ENCODE results near the gene RUNX1.

DNA sequence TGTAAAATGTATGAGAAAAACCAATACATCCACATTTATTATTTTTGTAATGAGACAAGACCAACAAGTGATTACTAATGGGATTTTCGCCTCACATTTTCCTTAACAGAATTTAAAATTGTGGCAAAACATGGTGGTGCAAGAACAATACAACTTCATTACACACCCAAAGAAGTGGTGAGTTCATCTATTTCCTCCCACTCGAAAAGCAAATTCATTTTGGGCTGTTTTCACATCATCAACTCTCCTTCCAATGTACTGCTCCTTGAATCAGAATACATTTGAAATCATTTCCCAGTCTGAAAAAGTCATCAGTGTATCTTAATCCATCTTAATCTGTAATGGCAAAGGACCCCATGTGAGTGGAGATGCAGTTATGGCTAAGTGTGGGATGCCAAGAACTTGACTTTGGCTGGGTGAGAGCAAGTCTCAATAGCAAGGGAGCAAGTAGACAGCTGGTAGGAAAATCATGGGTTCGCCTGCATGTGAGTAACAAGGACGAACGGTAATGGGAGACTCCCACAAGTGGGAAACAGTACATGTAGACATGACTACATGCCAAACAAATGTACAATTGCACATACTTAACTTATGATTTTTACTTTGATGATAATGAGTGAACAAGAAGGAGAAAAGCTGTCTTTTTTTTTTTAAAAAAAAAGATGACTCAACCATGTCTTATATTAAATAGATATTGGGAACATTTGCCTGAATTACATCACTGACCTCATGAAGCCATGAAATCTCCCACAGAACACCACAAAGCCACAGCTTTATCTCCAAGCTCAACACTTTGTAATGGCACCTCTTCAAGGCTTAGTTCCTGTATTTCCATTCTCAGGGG is 46.0 kb downstream of the RUNX1 start:
- TF ChIP-seq, protein P1, sequence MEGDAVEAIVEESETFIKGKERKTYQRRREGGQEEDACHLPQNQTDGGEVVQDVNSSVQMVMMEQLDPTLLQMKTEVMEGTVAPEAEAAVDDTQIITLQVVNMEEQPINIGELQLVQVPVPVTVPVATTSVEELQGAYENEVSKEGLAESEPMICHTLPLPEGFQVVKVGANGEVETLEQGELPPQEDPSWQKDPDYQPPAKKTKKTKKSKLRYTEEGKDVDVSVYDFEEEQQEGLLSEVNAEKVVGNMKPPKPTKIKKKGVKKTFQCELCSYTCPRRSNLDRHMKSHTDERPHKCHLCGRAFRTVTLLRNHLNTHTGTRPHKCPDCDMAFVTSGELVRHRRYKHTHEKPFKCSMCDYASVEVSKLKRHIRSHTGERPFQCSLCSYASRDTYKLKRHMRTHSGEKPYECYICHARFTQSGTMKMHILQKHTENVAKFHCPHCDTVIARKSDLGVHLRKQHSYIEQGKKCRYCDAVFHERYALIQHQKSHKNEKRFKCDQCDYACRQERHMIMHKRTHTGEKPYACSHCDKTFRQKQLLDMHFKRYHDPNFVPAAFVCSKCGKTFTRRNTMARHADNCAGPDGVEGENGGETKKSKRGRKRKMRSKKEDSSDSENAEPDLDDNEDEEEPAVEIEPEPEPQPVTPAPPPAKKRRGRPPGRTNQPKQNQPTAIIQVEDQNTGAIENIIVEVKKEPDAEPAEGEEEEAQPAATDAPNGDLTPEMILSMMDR (IDR thresholded peaks at IDR 0.05) = no peak
- no peak for TF ChIP-seq EZH2 (IDR thresholded peaks at IDR 0.05; ENCODE audit: borderline replicate concordance, insufficient read depth, low read depth, low read length, poor library complexity, severe bottlenecking)

Measured in B cell (primary cell).